Gastrocnemius medialis (tissue), 4 donors: ENCODE results near the gene CFAP97D1.

ENCODE experiments used
- CTCF ChIP-seq, 5 experiments: fragments of 450-650 bp in 3 of 5; fragments of 200-600 bp in 2 of 5; sonication (generic) in 2 of 5; IDR thresholded peaks in 4 of 5; conservative IDR thresholded peaks in 1 of 5; 1 replicate in 4 of 5; 2 replicates in 1 of 5; pipeline ENCODE4 v1.5.1; 2016 to 2019; ENCODE audit warnings: antibody characterized with exemption in 5 of 5, mild to moderate bottlenecking in 3 of 5, moderate library complexity in 3 of 5
- POLR2A ChIP-seq, 2 donors: fragments of 450-650 bp; IDR thresholded peaks; one replicate each; pipeline ENCODE4 v1.6.1; 2017; ENCODE audit warnings: antibody characterized with exemption in 2 of 2, mild to moderate bottlenecking in 2 of 2, moderate library complexity in 2 of 2

GRCh38 chr17:43733956-43734355 is 46.3 kb upstream of the CFAP97D1 start:
- no peak for TF ChIP-seq CTCF (IDR thresholded peaks at IDR 0.05 in 4 of 5, conservative IDR thresholded peaks at IDR 0.05 in 1 of 5)
- no peak for TF ChIP-seq POLR2A (IDR thresholded peaks at IDR 0.05)
